Stimulated activated effector memory CD8-positive, alpha-beta T cell treated with anti-CD3 and anti-CD28 coated beads, Interleukin-12 subunit alpha, Interleukin-12 subunit beta, amount 100 ng/mL, for 72 hours (primary cell): Measurements from ENCODE around the gene GPATCH3.
A peak's percentile ranks its signal among the peaks of the same experiment; 100 is the strongest.
"Not testable (repeated sequence)": the region's sequence is repeated elsewhere in the genome, so short reads cannot be mapped to it uniquely, and the experiment has no call there.

Experiments used
- ATAC-seq: fragments of 150-1000 bp; cut with Tn5 transposase; 2 replicates; pipeline ENCODE4 v1.10.0; 2021
- DNase-seq, 2 donors: peaks; one replicate each; pipeline ENCODE4 v3.0.0; 2021 to 2022; ENCODE audit warnings: low spot score in 2 of 2
- H3K27ac Mint-ChIP-seq: one replicate; pipeline ENCODE4 v1.8.0; 2022; ENCODE audit warnings: mild to moderate bottlenecking, mixed read lengths
- H3K36me3 Mint-ChIP-seq: one replicate; pipeline ENCODE4 v1.8.0; 2022; ENCODE audit warnings: mild to moderate bottlenecking, mixed read lengths
- H3K4me1 Mint-ChIP-seq: one replicate; pipeline ENCODE4 v1.8.0; 2022; ENCODE audit warnings: mixed read lengths
- H3K4me3 Mint-ChIP-seq: one replicate; pipeline ENCODE4 v1.8.0; 2022; ENCODE audit warnings: mild to moderate bottlenecking, mixed read lengths
- H3K9me3 Mint-ChIP-seq: one replicate; pipeline ENCODE4 v1.8.0; 2022; ENCODE audit warnings: mixed read lengths

GPATCH3 gene

GRCh38 chr1:26894263-26894662 lies 6.0 kb downstream of the GPATCH3 start:
- peaks cover 24% of the 10 kb centered on the region for H3K4me1 Mint-ChIP-seq
- no peak overlapping the region for H3K4me3 Mint-ChIP-seq
- peak overlapping the region; percentile 42 for H3K27ac Mint-ChIP-seq
- H3K9me3 Mint-ChIP-seq = no peaks in the 10 kb centered on the region
- no peak for DNase-seq
- no peak for ATAC-seq
- H3K36me3 Mint-ChIP-seq = peaks cover 90% of the 10 kb centered on the region

- peaks cover 90% of the 10 kb centered on the region for H3K36me3 Mint-ChIP-seq
Observed at GRCh38 chr1:26890467-26890796, 9.8 kb downstream of the GPATCH3 start.

DNA sequence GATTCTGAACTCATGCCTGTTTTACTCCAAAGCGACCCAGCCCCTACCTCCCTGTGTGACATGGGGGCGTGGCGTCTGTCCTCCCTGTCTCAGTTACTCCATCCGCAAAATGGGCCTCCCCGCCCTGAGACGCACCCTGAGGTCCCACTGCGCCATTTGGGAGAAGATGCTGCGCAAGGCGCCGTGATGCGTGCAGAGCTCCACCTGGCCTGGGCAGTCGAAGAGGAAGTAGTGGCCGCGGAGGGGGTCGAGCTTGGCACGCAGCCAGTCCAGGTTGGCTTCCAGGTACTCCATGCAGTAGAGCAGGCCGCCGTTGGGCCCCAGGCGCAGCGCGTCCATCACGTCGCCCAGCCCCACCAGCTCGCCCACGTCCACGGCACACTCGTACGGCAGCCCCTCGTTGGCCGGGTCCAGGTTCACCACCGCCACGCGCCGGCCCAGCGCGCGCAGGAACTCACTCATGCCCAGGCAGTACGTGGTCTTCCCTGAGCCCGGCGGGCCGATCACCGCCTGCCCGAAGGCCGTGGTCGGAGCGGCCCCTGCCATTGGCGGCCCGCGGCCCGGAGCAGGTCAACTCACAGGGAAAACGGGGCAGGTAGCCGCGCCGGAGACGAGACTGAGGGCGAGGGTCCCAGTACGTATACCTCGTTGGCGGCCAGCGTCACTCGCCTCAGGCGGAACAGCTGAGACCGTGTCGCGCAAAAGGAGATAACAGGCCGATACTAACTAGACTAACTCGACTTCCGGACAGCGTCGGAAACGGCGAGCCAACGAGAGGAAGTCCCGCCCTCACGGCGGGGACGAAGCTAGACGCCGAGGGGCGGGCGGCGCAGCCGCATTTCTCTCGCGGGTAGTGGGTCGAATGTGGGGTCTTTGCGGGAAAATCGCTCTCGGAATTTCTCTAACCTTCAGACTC lies 10.5 kb downstream of the GPATCH3 start, which contains the start of gene GPN2:
Gene GPN2 (minus strand): TSS at position 733 of the 916 bp plus-strand sequence. CDS start 187 bp downstream, at position 546.
- H3K4me3 Mint-ChIP-seq = peak within 1 kb of the TSS; percentile 97
- H3K27ac Mint-ChIP-seq = peak within 1 kb of the TSS; percentile 98
- DNase-seq (peak; percentile 54 to 88), ATAC-seq (peak; percentile 97)
- peaks cover 90% of the 10 kb centered on the region for H3K36me3 Mint-ChIP-seq
- H3K4me1 Mint-ChIP-seq = peaks cover 34% of the 10 kb centered on the region
- H3K9me3 Mint-ChIP-seq = no peaks in the 10 kb centered on the region

More at GRCh38 chr1:26890467-26890796, 9.8 kb downstream of the GPATCH3 start:
- peak; percentile 50 for ATAC-seq
- H3K4me3 Mint-ChIP-seq = peak overlapping the region; percentile 97
- H3K27ac Mint-ChIP-seq = peak overlapping the region; percentile 98
- H3K4me1 Mint-ChIP-seq = peaks cover 29% of the 10 kb centered on the region
- H3K9me3 Mint-ChIP-seq = no peaks in the 10 kb centered on the region
- no peak for DNase-seq

GRCh38 chr1:26888231-26888630 lies 12.0 kb downstream of the GPATCH3 start:
- ATAC-seq (no peak), DNase-seq (no peak)
- Mint-ChIP-seq H3K9me3 (no peaks in the 10 kb centered on the region), H3K4me3 (peak overlapping the region; percentile 97), H3K4me1 (peaks cover 36% of the 10 kb centered on the region), H3K27ac (peak overlapping the region; percentile 98), H3K36me3 (peaks cover 90% of the 10 kb centered on the region)

DNA sequence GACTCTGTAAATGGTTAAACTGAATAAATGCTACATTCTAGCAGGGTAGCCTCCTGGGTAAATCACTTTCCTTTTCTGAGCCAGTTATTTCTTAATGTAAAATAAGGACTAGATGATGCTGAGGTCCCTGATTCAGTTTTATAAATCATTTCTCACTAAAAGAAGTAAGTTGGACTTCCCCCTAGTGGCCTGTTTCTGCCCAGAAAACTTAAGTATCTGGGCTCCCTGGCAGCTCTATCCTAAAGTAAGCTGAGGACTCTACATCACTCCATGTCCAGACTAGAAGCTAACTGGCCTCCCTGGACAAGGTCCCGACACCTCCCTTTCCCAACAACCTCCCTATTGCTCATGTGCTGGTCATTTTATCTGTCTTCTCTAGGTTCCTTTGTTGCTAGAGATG lies 13.1 kb downstream of the GPATCH3 start:
- ATAC-seq (no peak), DNase-seq (no peak)
- Mint-ChIP-seq H3K4me3 (no peak overlapping the region), H3K36me3 (peaks cover 90% of the 10 kb centered on the region), H3K9me3 (no peaks in the 10 kb centered on the region), H3K4me1 (peaks cover 41% of the 10 kb centered on the region), H3K27ac (no peak overlapping the region)

DNA sequence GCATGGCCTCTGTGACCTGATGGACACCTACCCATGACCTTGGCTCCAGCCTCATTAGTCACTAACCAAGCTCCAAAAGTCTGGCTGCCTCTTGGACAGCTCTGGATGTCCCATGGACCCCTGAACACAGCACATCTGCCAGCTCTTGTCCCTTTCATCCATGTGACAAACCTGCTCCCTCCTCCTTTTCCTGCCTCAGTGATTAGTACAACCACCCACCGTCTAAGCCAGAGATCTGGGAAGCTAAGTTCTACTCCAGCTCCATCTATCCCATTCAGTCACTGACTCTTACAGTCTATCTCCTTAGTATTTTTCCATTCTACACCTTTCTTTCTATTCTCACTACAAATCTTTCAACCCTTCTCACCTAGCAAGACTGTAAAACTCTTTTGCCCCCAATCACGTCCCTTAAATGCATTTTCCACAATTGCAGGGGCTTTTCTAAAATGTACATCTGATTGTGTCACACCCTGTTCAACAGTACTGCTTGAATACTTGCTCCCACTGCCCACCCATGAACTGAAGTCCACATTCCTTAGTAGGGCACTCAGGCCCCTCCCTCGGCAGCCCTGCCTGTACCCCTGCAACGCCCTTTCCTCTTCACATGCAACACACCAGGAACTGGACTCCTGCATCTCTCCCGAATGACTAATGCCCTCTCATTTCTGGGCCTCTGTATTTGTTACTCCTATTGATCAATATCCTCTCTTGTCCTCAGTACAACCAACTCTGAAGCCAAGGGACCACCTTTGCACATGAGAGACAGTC lies 17.4 kb downstream of the GPATCH3 start:
- no peaks in the 10 kb centered on the region for H3K9me3 Mint-ChIP-seq
- ATAC-seq = no peak
- peaks cover 18% of the 10 kb centered on the region for H3K4me1 Mint-ChIP-seq
- H3K27ac Mint-ChIP-seq = peak overlapping the region; percentile 1
- H3K4me3 Mint-ChIP-seq = no peak overlapping the region
- DNase-seq = no peak
- H3K36me3 Mint-ChIP-seq = peaks cover 97% of the 10 kb centered on the region

DNA sequence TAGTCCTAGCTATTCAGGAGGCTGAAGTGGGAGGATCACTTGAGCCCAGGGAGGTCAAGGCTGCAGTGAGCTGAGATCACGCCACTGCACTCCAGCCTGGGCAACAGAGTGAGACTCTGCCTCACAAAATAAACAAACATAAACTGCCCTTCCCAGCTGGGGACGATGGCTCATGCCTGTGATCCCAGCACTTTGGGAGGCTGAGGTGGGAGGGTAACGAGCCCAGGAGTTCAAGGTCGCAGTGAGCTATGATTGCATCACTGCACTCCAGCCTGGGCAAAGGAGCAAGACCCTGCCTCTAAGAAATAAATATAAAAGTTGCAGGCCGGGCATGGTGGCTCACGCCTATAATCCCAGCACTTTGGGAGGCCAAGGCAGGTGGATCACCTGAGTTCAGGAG lies 18.7 kb downstream of the GPATCH3 start:
- not testable (repeated sequence) for H3K27ac Mint-ChIP-seq, H3K9me3 Mint-ChIP-seq, ATAC-seq, H3K4me3 Mint-ChIP-seq, DNase-seq
- peaks cover 11% of the 10 kb centered on the region for H3K4me1 Mint-ChIP-seq
- H3K36me3 Mint-ChIP-seq = peaks cover 87% of the 10 kb centered on the region

DNA sequence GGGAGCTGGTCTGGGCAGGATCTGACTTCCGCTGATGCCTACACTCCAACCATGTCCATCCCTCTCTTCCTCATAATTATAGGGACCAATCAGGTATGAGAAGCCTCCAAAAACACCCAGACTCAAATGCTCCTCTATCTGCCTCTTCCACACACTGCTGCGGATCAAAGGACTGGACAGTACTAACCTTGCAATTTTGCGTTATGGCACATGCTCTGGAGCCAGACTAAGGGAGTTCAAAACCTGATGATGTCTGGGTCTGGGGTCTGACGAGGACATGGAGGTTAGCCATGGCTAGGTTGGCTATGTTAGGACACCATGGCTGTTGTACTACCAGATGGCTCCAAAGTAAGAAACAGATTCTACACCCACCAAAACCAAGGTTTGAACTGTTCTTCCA lies 20.5 kb downstream of the GPATCH3 start:
- Mint-ChIP-seq H3K4me3 (no peak overlapping the region), H3K36me3 (peaks cover 74% of the 10 kb centered on the region), H3K27ac (no peak overlapping the region), H3K9me3 (no peaks in the 10 kb centered on the region), H3K4me1 (peaks cover 7% of the 10 kb centered on the region)
- no peak for DNase-seq
- ATAC-seq = no peak

DNA sequence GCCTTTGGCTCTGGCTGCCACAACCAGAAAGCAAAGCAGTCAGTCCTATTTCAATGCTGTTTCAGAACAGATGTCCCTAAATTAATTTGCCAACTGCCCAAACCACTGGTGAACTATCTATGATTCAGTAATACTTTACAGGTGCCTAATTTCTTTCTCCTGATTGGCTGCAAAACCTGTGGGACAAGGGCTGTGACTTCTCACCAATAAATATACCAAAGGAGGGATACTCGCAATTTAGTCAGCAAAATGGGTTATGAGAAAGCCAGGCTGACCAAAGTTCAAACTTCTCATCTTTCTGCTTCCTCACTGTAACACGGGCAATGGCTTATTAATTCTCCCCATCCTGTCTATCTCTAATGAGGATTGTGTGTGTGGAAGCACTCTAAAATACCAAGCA lies 22.9 kb downstream of the GPATCH3 start:
- no peak overlapping the region for H3K27ac Mint-ChIP-seq
- H3K4me3 Mint-ChIP-seq = no peak overlapping the region
- DNase-seq = no peak
- no peaks in the 10 kb centered on the region for H3K4me1 Mint-ChIP-seq
- peaks cover 59% of the 10 kb centered on the region for H3K36me3 Mint-ChIP-seq
- H3K9me3 Mint-ChIP-seq = no peaks in the 10 kb centered on the region
- no peak for ATAC-seq

DNA sequence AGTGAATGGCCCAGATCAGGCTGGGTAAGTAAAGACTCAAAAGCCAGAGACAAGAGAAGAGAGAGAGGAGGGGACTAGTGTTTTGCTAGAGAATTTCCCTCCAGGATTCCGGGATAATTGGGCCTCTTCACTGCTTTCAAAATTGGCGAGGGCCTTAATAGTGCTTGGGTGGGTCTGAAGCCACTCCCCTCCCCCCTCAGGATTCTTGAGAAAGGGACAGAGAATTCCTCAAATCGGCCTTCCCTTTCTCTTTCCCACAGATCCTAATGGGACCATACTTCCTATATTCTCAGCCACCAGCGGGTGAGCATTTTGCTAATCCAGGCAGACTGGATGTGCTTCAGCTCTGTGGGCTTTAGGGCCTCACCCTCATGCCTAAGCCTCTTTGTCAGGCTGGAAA lies 25.4 kb downstream of the GPATCH3 start:
- Mint-ChIP-seq H3K27ac (peak overlapping the region; percentile 48), H3K9me3 (no peaks in the 10 kb centered on the region), H3K4me3 (no peak overlapping the region), H3K36me3 (peaks cover 34% of the 10 kb centered on the region), H3K4me1 (no peaks in the 10 kb centered on the region)
- DNase-seq = no peak
- ATAC-seq = no peak

DNA sequence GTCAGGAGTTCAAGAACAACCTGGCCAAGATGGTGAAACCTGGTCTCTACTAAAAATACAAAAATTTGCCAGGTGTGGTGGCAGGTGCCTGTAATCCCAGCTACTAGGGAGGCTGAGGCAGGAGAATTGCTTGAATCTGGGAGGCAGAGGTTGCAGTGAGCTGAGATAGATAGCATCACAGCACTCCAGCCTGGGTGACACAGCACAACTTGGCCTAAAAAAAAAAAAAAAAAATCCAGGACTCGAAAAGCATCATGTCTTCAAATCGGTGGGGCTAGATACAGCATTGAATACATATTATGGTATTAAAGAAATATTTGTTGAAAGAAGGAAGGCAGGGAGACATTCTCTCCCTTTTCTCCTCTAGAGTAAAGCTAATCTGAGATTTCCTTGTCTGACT lies 27.2 kb downstream of the GPATCH3 start:
- H3K9me3 Mint-ChIP-seq, ATAC-seq, H3K4me3 Mint-ChIP-seq, H3K27ac Mint-ChIP-seq, DNase-seq, H3K4me1 Mint-ChIP-seq: not testable (repeated sequence)
- peaks cover 17% of the 10 kb centered on the region for H3K36me3 Mint-ChIP-seq

GRCh38 chr1:26864610-26865480 lies 35.4 kb downstream of the GPATCH3 start:
- H3K4me3 Mint-ChIP-seq = peak overlapping the region; percentile 90
- no peaks in the 10 kb centered on the region for H3K9me3 Mint-ChIP-seq
- DNase-seq (peak; percentile 95 to 96), ATAC-seq (peak; percentile 96)
- H3K36me3 Mint-ChIP-seq = peaks cover 11% of the 10 kb centered on the region
- H3K27ac Mint-ChIP-seq = peak overlapping the region; percentile 90
- H3K4me1 Mint-ChIP-seq = peaks cover 37% of the 10 kb centered on the region

DNA sequence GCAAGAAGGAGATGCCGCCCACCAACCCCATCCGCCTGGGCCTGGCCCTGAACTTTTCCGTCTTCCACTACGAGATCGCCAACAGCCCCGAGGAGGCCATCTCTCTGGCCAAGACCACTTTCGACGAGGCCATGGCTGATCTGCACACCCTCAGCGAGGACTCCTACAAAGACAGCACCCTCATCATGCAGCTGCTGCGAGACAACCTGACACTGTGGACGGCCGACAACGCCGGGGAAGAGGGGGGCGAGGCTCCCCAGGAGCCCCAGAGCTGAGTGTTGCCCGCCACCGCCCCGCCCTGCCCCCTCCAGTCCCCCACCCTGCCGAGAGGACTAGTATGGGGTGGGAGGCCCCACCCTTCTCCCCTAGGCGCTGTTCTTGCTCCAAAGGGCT lies 36.6 kb downstream of the GPATCH3 start:
- ATAC-seq (no peak), DNase-seq (no peak)
- peaks cover 20% of the 10 kb centered on the region for H3K36me3 Mint-ChIP-seq
- peak overlapping the region; percentile 90 for H3K4me3 Mint-ChIP-seq
- no peaks in the 10 kb centered on the region for H3K9me3 Mint-ChIP-seq
- H3K27ac Mint-ChIP-seq = peak overlapping the region; percentile 90
- H3K4me1 Mint-ChIP-seq = peaks cover 37% of the 10 kb centered on the region

GRCh38 chr1:26862781-26863684 lies 37.2 kb downstream of the GPATCH3 start, which contains the start of gene SFN:
Gene SFN (plus strand): TSS chr1:26863149. CDS start chr1:26863213, 64 bp downstream.
- ATAC-seq = no peak
- H3K36me3 Mint-ChIP-seq = peaks cover 24% of the 10 kb centered on the region
- H3K4me1 Mint-ChIP-seq = peaks cover 37% of the 10 kb centered on the region
- peak within 1 kb of the TSS; percentile 90 for H3K4me3 Mint-ChIP-seq
- H3K9me3 Mint-ChIP-seq = no peaks in the 10 kb centered on the region
- DNase-seq = peak in 1 of 2 donors; percentile 75
- peak within 1 kb of the TSS; percentile 90 for H3K27ac Mint-ChIP-seq
